Liver (tissue), 9 donors: Measurements from ENCODE around the gene ITGA4. TPM values are rescaled to one million over a fixed set of nuclear protein-coding genes. Genes with fewer than 3 reads are reported as not detected.

Experiments used
- DNase-seq: peaks from one replicate; pipeline ENCODE4 v3.0.0-alpha.2; 2017; ENCODE audit warnings: low spot score
- H3K27ac ChIP-seq, 2 donors: one replicate each; pipeline ENCODE4 v1.7.0; 2013; ENCODE audit warnings: inconsistent platforms in 2 of 2, low read length in 2 of 2, control low read depth in 1 of 2, low read depth in 1 of 2, mild to moderate bottlenecking in 1 of 2
- H3K27me3 ChIP-seq, 4 donors: one replicate each; pipeline versions ENCODE4 v1.6.1 to v1.7.0; 2013; ENCODE audit warnings: low read length in 3 of 4, inconsistent platforms in 1 of 4, mild to moderate bottlenecking in 1 of 4, moderate library complexity in 1 of 4; ENCODE audit not compliant: control insufficient read depth in 4 of 4, insufficient read depth in 4 of 4
- H3K36me3 ChIP-seq, 4 donors: one replicate each; pipeline versions ENCODE4 v1.6.1 to v1.7.0; 2013; ENCODE audit warnings: low read length in 3 of 4, mild to moderate bottlenecking in 3 of 4, low read depth in 1 of 4, moderate library complexity in 1 of 4; ENCODE audit not compliant: control insufficient read depth in 4 of 4, insufficient read depth in 3 of 4
- H3K4me1 ChIP-seq, 4 donors: one replicate each; pipeline versions ENCODE4 v1.6.1 to v1.7.0; 2013; ENCODE audit warnings: low read length in 3 of 4, mild to moderate bottlenecking in 3 of 4, moderate library complexity in 1 of 4; ENCODE audit not compliant: control insufficient read depth in 4 of 4, insufficient read depth in 4 of 4
- H3K4me3 ChIP-seq, 3 donors: one replicate each; pipeline versions ENCODE4 v1.6.1 to v1.7.0; 2013; ENCODE audit warnings: low read length in 3 of 3, control low read depth in 1 of 3, low read depth in 1 of 3, mild to moderate bottlenecking in 1 of 3
- H3K9ac ChIP-seq, 2 donors: one replicate each; pipeline ENCODE4 v1.7.0; 2013; ENCODE audit warnings: low read length in 2 of 2, mild to moderate bottlenecking in 2 of 2, moderate library complexity in 2 of 2, control low read depth in 1 of 2, low read depth in 1 of 2
- H3K9me3 ChIP-seq, 4 donors: one replicate each; pipeline versions ENCODE4 v1.6.1 to v1.7.0; 2013; ENCODE audit warnings: low read length in 3 of 4; ENCODE audit not compliant: control insufficient read depth in 4 of 4
- ATF3 ChIP-seq: IDR thresholded peaks from 2 replicates; pipeline ENCODE4 v1.6.1; 2016; ENCODE audit warnings: antibody characterized with exemption
- CTCF ChIP-seq: fragments of 150-350 bp; IDR thresholded peaks from 2 replicates; pipeline ENCODE4 v1.5.1; 2017; ENCODE audit warnings: improper control_type of control experiment, low read depth, low read length; ENCODE audit not compliant: missing input control
- EGR1 ChIP-seq, 2 donors: IDR thresholded peaks; 2 replicates each; pipeline ENCODE4 v1.6.1; 2016 to 2018; ENCODE audit warnings: antibody characterized with exemption in 2 of 2, low read depth in 2 of 2
- FOXA1 ChIP-seq: IDR thresholded peaks from 2 replicates; pipeline ENCODE4 v1.6.1; 2016; ENCODE audit warnings: antibody characterized with exemption
- FOXA2 ChIP-seq: IDR thresholded peaks from 2 replicates; pipeline ENCODE4 v1.6.1; 2016; ENCODE audit warnings: antibody characterized with exemption
- GABPA ChIP-seq, 2 donors: IDR thresholded peaks in 1 of 2; conservative IDR thresholded peaks in 1 of 2; 2 replicates each; pipeline ENCODE4 v1.6.1; 2016; ENCODE audit warnings: antibody characterized with exemption in 2 of 2, mild to moderate bottlenecking in 1 of 2, moderate library complexity in 1 of 2
- HNF4A ChIP-seq, 2 donors: conservative IDR thresholded peaks; 2 replicates each; pipeline ENCODE4 v1.6.1; 2016; ENCODE audit warnings: antibody characterized with exemption in 2 of 2, mild to moderate bottlenecking in 2 of 2
- HNF4G ChIP-seq: IDR thresholded peaks from 2 replicates; pipeline ENCODE4 v1.6.1; 2016; ENCODE audit warnings: antibody characterized with exemption
- JUND ChIP-seq, 2 donors: IDR thresholded peaks; 2 replicates each; pipeline ENCODE4 v1.6.1; 2016; ENCODE audit warnings: antibody characterized with exemption in 2 of 2
- NR2F2 ChIP-seq: IDR thresholded peaks from 2 replicates; pipeline ENCODE4 v1.6.1; 2016; ENCODE audit warnings: antibody characterized with exemption
- RAD21 ChIP-seq, 2 donors: IDR thresholded peaks; 2 replicates each; pipeline ENCODE4 v1.6.1; 2016; ENCODE audit warnings: antibody characterized with exemption in 2 of 2, mild to moderate bottlenecking in 2 of 2
- RXRA ChIP-seq, 2 donors: IDR thresholded peaks; 2 replicates each; pipeline ENCODE4 v1.6.1; 2017 to 2018; ENCODE audit warnings: antibody characterized with exemption in 2 of 2, mild to moderate bottlenecking in 1 of 2
- SP1 ChIP-seq: IDR thresholded peaks from 2 replicates; pipeline ENCODE4 v1.6.1; 2018; ENCODE audit warnings: antibody characterized with exemption, mild to moderate bottlenecking
- TAF1 ChIP-seq: conservative IDR thresholded peaks from 2 replicates; pipeline ENCODE4 v1.6.1; 2016; ENCODE audit warnings: antibody characterized with exemption, mild to moderate bottlenecking
- ZBTB33 ChIP-seq: IDR thresholded peaks from 2 replicates; pipeline ENCODE4 v1.6.1; 2016; ENCODE audit warnings: antibody characterized with exemption
- WGBS: extraction: QIAGEN DNeasy Blood & Tissue Kit; methylation state at CpG from one replicate; pipeline ENCODE4 v1.1.7; 2013; 5-methylcytosine and 5-hydroxymethylcytosine counted together
- polyA plus RNA-seq, 2 donors: library from polyadenylated mRNA; stranded (reverse) in 1 of 2; unstranded in 1 of 2; fragments of 200-250 nt in 1 of 2; fragments of >200 nt in 1 of 2; fragmentation: Nextera tagmentation in 1 of 2; extraction: Ambion mirVana in 1 of 2; gene quantifications; one replicate each; pipeline versions ENCODE4 v1.2.1 to v1.2.3, GENCODE V29; 2013 to 2015
- total RNA-seq, 2 donors: library from RNA; depleted of rRNA; stranded (reverse); fragments of >200 nt; gene quantifications; one replicate each; pipeline ENCODE4 v1.2.3, GENCODE V29; 2014
- TF ChIP-seq, protein P1 (sequence below): IDR thresholded peaks from 2 replicates; pipeline ENCODE4 v1.6.1; 2016; ENCODE audit warnings: antibody characterized with exemption
- TF ChIP-seq, protein P2 (sequence below): IDR thresholded peaks from 2 replicates; pipeline ENCODE4 v1.6.1; 2016; ENCODE audit warnings: antibody characterized with exemption, mild to moderate bottlenecking
- donor health status: healthy.
- donor health status: healthy.
- donor health status: healthy.
- donor health status: healthy.
- donor health status: healthy.

Gene ITGA4
- total and polyA plus RNA-seq, 4 donors, result 1.6 to 142 (median 4.1) TPM

DNA sequence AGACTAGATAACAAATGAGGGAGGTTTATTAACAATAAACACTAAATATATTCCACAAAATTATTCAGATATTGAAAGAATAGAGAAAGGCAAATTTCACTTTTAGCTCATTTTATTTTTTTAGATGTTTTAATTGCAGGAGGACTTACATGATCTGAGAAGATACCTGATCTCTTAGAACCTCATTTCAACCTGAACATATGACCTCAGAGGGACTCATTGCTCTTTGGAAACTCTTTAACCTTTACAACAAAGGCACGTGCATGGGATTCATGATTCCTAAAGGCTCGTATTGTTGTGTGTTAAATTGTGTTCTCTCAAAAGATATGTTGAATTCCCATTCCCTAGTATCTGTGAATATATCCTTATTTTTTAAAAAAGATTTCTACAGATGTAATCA lies 35.7 kb upstream of the ITGA4 start (continued):
- TF ChIP-seq ZBTB33 (no peak), SP1 (no peak), JUND (IDR thresholded peaks at IDR 0.05) (no peak)
- TF ChIP-seq, protein P1, sequence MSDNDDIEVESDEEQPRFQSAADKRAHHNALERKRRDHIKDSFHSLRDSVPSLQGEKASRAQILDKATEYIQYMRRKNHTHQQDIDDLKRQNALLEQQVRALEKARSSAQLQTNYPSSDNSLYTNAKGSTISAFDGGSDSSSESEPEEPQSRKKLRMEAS, result no peak

GRCh38 chr2:181426672-181427071 lies 30.5 kb upstream of the ITGA4 start:
- Histone ChIP-seq H3K9me3 (no peaks in the 10 kb centered on the region), H3K9ac (no peak overlapping the region), H3K27ac (no peak overlapping the region), H3K4me1 (no peaks in the 10 kb centered on the region), H3K27me3 (peaks cover 0 to 3% (median 0%) of the 10 kb centered on the region in 4 donors), H3K4me3 (no peak overlapping the region), H3K36me3 (no peaks in the 10 kb centered on the region)
- DNase-seq, result no peak
- WGBS, result 48% methylated on average over 2 of the region's 2 CpGs
- TF ChIP-seq, protein P2, sequence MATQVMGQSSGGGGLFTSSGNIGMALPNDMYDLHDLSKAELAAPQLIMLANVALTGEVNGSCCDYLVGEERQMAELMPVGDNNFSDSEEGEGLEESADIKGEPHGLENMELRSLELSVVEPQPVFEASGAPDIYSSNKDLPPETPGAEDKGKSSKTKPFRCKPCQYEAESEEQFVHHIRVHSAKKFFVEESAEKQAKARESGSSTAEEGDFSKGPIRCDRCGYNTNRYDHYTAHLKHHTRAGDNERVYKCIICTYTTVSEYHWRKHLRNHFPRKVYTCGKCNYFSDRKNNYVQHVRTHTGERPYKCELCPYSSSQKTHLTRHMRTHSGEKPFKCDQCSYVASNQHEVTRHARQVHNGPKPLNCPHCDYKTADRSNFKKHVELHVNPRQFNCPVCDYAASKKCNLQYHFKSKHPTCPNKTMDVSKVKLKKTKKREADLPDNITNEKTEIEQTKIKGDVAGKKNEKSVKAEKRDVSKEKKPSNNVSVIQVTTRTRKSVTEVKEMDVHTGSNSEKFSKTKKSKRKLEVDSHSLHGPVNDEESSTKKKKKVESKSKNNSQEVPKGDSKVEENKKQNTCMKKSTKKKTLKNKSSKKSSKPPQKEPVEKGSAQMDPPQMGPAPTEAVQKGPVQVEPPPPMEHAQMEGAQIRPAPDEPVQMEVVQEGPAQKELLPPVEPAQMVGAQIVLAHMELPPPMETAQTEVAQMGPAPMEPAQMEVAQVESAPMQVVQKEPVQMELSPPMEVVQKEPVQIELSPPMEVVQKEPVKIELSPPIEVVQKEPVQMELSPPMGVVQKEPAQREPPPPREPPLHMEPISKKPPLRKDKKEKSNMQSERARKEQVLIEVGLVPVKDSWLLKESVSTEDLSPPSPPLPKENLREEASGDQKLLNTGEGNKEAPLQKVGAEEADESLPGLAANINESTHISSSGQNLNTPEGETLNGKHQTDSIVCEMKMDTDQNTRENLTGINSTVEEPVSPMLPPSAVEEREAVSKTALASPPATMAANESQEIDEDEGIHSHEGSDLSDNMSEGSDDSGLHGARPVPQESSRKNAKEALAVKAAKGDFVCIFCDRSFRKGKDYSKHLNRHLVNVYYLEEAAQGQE, result no peak
- no peak for TF ChIP-seq NR2F2
- no peak for TF ChIP-seq GABPA (IDR thresholded peaks at IDR 0.05 in 1 of 2, conservative IDR thresholded peaks at IDR 0.05 in 1 of 2)
- TF ChIP-seq, protein P1, result no peak
- no peak for TF ChIP-seq TAF1
- no peak for TF ChIP-seq HNF4G
- no peak for TF ChIP-seq RAD21 (IDR thresholded peaks at IDR 0.05)
- no peak for TF ChIP-seq RXRA (IDR thresholded peaks at IDR 0.05)
- no peak for TF ChIP-seq ZBTB33
- TF ChIP-seq JUND (IDR thresholded peaks at IDR 0.05), result no peak
- no peak for TF ChIP-seq ATF3
- no peak for TF ChIP-seq HNF4A (conservative IDR thresholded peaks at IDR 0.05)
- TF ChIP-seq CTCF, result no peak
- no peak for TF ChIP-seq FOXA2
- TF ChIP-seq FOXA1, result no peak
- no peak for TF ChIP-seq EGR1 (IDR thresholded peaks at IDR 0.05; ENCODE audit: low read depth in 2 of 2)
- TF ChIP-seq SP1, result no peak
